Measurements from ENCODE around the gene EIPR1. TPM values are rescaled to one million over a fixed set of nuclear protein-coding genes. Genes with fewer than 3 reads are reported as not detected.

The EIPR1 gene
- total RNA-seq, 1 experiment from 2014 or later, result 36.9 TPM

GRCh38 chr2:3188405-3188946, 189.1 kb downstream of the EIPR1 start:
- no TSS peak for BruUV-seq (replicated peaks)
- Mint-ChIP-seq H3K9me3 (ENCODE audit: unreplicated experiment) (no peaks in the 10 kb centered on the region), H3K4me1 (ENCODE audit: low read depth, unreplicated experiment) (no peaks in the 10 kb centered on the region), H3K36me3 (ENCODE audit: insufficient read depth, unreplicated experiment) (peaks cover 18% of the 10 kb centered on the region), H3K27me3 (ENCODE audit: insufficient read depth, unreplicated experiment) (no peaks in the 10 kb centered on the region), H3K4me3 (ENCODE audit: unreplicated experiment) (no peak overlapping the region), H3K27ac (ENCODE audit: unreplicated experiment) (no peak overlapping the region)
- POLR2A ChIA-PET, result no interaction called here
- CTCF ChIA-PET, result no interaction called here
- H3K9me3 ChIP-seq, result no peaks in the 10 kb centered on the region
- peak in 1 of 2 experiments; percentile 26 for DNase-seq
- no peaks in the 10 kb centered on the region for H3K27me3 ChIP-seq (replicated peaks; ENCODE audit: control insufficient read depth, insufficient read depth, low read length)
- TF ChIP-seq, protein P1, sequence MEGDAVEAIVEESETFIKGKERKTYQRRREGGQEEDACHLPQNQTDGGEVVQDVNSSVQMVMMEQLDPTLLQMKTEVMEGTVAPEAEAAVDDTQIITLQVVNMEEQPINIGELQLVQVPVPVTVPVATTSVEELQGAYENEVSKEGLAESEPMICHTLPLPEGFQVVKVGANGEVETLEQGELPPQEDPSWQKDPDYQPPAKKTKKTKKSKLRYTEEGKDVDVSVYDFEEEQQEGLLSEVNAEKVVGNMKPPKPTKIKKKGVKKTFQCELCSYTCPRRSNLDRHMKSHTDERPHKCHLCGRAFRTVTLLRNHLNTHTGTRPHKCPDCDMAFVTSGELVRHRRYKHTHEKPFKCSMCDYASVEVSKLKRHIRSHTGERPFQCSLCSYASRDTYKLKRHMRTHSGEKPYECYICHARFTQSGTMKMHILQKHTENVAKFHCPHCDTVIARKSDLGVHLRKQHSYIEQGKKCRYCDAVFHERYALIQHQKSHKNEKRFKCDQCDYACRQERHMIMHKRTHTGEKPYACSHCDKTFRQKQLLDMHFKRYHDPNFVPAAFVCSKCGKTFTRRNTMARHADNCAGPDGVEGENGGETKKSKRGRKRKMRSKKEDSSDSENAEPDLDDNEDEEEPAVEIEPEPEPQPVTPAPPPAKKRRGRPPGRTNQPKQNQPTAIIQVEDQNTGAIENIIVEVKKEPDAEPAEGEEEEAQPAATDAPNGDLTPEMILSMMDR (IDR thresholded peaks at IDR 0.05; ENCODE audit: insufficient read depth in 1 of 2, low read depth in 1 of 2, low read length in 1 of 2, severe bottlenecking in 1 of 2, unreplicated experiment in 1 of 2), result no peak
- no peak overlapping the region for H3K4me3 ChIP-seq (ENCODE audit: low read depth, low read length)
- no peaks in the 10 kb centered on the region for H3K4me1 ChIP-seq
- intact Hi-C loops (cut with micrococcal nuclease; ENCODE audit: unreplicated experiment), result no loop called here
- H3K36me3 ChIP-seq (ENCODE audit: control insufficient read depth, insufficient read depth, low read length), result no peaks in the 10 kb centered on the region; the same call in 1 of the 2 replicates

GRCh38 chr2:3187467-3187866, 190.2 kb downstream of the EIPR1 start:
- ChIA-PET CTCF (no interaction called here), POLR2A (no interaction called here)
- Histone ChIP-seq H3K36me3 (ENCODE audit: control insufficient read depth, insufficient read depth, low read length) (no peaks in the 10 kb centered on the region; the same call in 1 of the 2 replicates), H3K4me3 (ENCODE audit: low read depth, low read length) (no peak overlapping the region), H3K4me1 (no peaks in the 10 kb centered on the region), H3K27me3 (replicated peaks; ENCODE audit: control insufficient read depth, insufficient read depth, low read length) (no peaks in the 10 kb centered on the region), H3K9me3 (no peaks in the 10 kb centered on the region)
- H3K27ac Mint-ChIP-seq (ENCODE audit: unreplicated experiment), result no peak overlapping the region
- TF ChIP-seq, protein P1 (IDR thresholded peaks at IDR 0.05; ENCODE audit: insufficient read depth in 1 of 2, low read depth in 1 of 2, low read length in 1 of 2, severe bottlenecking in 1 of 2, unreplicated experiment in 1 of 2), result no peak
- no TSS peak for BruUV-seq (replicated peaks)
- peaks cover 18% of the 10 kb centered on the region for H3K36me3 Mint-ChIP-seq (ENCODE audit: insufficient read depth, unreplicated experiment)
- H3K27me3 Mint-ChIP-seq (ENCODE audit: insufficient read depth, unreplicated experiment), result no peaks in the 10 kb centered on the region
- no peak overlapping the region for H3K4me3 Mint-ChIP-seq (ENCODE audit: unreplicated experiment)
- intact Hi-C loops (cut with micrococcal nuclease; ENCODE audit: unreplicated experiment), result no loop called here
- H3K4me1 Mint-ChIP-seq (ENCODE audit: low read depth, unreplicated experiment), result no peaks in the 10 kb centered on the region
- DNase-seq, result peak in 1 of 2 experiments; percentile 22
- H3K9me3 Mint-ChIP-seq (ENCODE audit: unreplicated experiment), result no peaks in the 10 kb centered on the region

GRCh38 chr2:3186766-3187165, 190.9 kb downstream of the EIPR1 start:
- Histone ChIP-seq H3K4me1 (no peaks in the 10 kb centered on the region), H3K27me3 (replicated peaks; ENCODE audit: control insufficient read depth, insufficient read depth, low read length) (no peaks in the 10 kb centered on the region), H3K9me3 (no peaks in the 10 kb centered on the region), H3K36me3 (ENCODE audit: control insufficient read depth, insufficient read depth, low read length) (no peaks in the 10 kb centered on the region), H3K4me3 (ENCODE audit: low read depth, low read length) (no peak overlapping the region)
- DNase-seq, result peak in 1 of 2 experiments; percentile 25
- TF ChIP-seq, protein P1 (IDR thresholded peaks at IDR 0.05; ENCODE audit: insufficient read depth in 1 of 2, low read depth in 1 of 2, low read length in 1 of 2, severe bottlenecking in 1 of 2, unreplicated experiment in 1 of 2), result no peak
- Mint-ChIP-seq H3K27ac (ENCODE audit: unreplicated experiment) (no peak overlapping the region), H3K4me3 (ENCODE audit: unreplicated experiment) (no peak overlapping the region), H3K9me3 (ENCODE audit: unreplicated experiment) (no peaks in the 10 kb centered on the region), H3K27me3 (ENCODE audit: insufficient read depth, unreplicated experiment) (no peaks in the 10 kb centered on the region), H3K4me1 (ENCODE audit: low read depth, unreplicated experiment) (no peaks in the 10 kb centered on the region), H3K36me3 (ENCODE audit: insufficient read depth, unreplicated experiment) (peaks cover 22% of the 10 kb centered on the region)
- ChIA-PET POLR2A (no interaction called here), CTCF (no interaction called here)
- intact Hi-C loops (cut with micrococcal nuclease; ENCODE audit: unreplicated experiment), result no loop called here
- no TSS peak for BruUV-seq (replicated peaks)
